HEK293 (cell line): ENCODE data around the gene GPT2.
A peak's percentile ranks its signal among the peaks of the same experiment; 100 is the strongest.

Source experiments
- CTCF ChIP-seq: fragments of 450-650 bp; formaldehyde crosslinking; IDR thresholded peaks from 2 replicates; pipeline ENCODE4 v1.5.1; 2016; ENCODE audit warnings: missing biosample characterization, missing genetic modification characterization
- ZNF2 ChIP-seq: fragments of 450-650 bp; formaldehyde crosslinking; IDR thresholded peaks from 2 replicates; pipeline ENCODE4 v1.5.1; 2016; ENCODE audit warnings: missing biosample characterization, missing genetic modification characterization

- TF ChIP-seq CTCF: peak; percentile 56; the same call in 1 of the 2 replicates
- 0 out of 2 replicates have a peak, but pooled peaks have one; percentile 34 for TF ChIP-seq ZNF2 (tag by site-specific recombination)
These were observed at the start of gene GPT2 for GRCh38 chr16:46883690-46884512.
